Common myeloid progenitor, CD34-positive (primary cell): Measurements from ENCODE around the gene LINC00305.

Source experiments
- CTCF ChIA-PET: fragments of 350-600 bp; sonication (Branson Sonifier 250); formaldehyde crosslinking; loops from one replicate; lab custom pipeline; 2021; ENCODE audit warnings: antibody characterized with exemption; lab: Charles Lee
- POLR2A ChIA-PET: fragments of 350-600 bp; sonication (Branson Sonifier 250); formaldehyde crosslinking; loops from one replicate; lab custom pipeline; 2021; ENCODE audit warnings: antibody characterized with exemption; lab: Charles Lee
- DNase-seq, 3 donors: peaks; one replicate each; pipeline versions ENCODE4 v3.0.0 to v3.0.0-alpha.2; 2013
- H3K27ac ChIP-seq, 2 experiments: 1 replicate in 1 of 2; 2 replicates in 1 of 2; pipeline ENCODE4 v1.7.0; 2013; ENCODE audit warnings: inconsistent platforms in 2 of 2, low read length in 2 of 2, mild to moderate bottlenecking in 2 of 2, low read depth in 1 of 2, moderate library complexity in 1 of 2; ENCODE audit not compliant: severe bottlenecking in 2 of 2, insufficient read depth in 1 of 2, poor library complexity in 1 of 2
- H3K27me3 ChIP-seq, 5 experiments: replicated peaks in 2 of 5; 1 replicate in 3 of 5; 2 replicates in 2 of 5; pipeline versions ENCODE4 v1.6.1 to v1.7.0; 2013; ENCODE audit warnings: low read length in 4 of 5, mild to moderate bottlenecking in 2 of 5, moderate library complexity in 2 of 5, inconsistent platforms in 1 of 5; ENCODE audit not compliant: insufficient read depth in 5 of 5, control insufficient read depth in 4 of 5
- H3K36me3 ChIP-seq, 4 experiments: 1 replicate in 2 of 4; 2 replicates in 2 of 4; pipeline versions ENCODE4 v1.6.1 to v1.7.0; 2013; ENCODE audit warnings: low read length in 3 of 4, control low read depth in 1 of 4, mild to moderate bottlenecking in 1 of 4; ENCODE audit not compliant: control insufficient read depth in 4 of 4, insufficient read depth in 4 of 4
- H3K4me1 ChIP-seq, 4 experiments: 1 replicate in 3 of 4; 2 replicates in 1 of 4; pipeline versions ENCODE4 v1.6.1 to v1.7.1; 2013; ENCODE audit warnings: low read length in 3 of 4, mild to moderate bottlenecking in 3 of 4, control low read depth in 1 of 4, inconsistent platforms in 1 of 4, moderate library complexity in 1 of 4; ENCODE audit not compliant: control insufficient read depth in 4 of 4, insufficient read depth in 4 of 4; ENCODE audit errors: control extremely low read depth in 1 of 4
- H3K4me3 ChIP-seq, 7 experiments: 1 replicate in 4 of 7; 2 replicates in 3 of 7; pipeline versions ENCODE4 v1.5.1 to v1.7.0; 2013; ENCODE audit warnings: mild to moderate bottlenecking in 7 of 7, low read length in 6 of 7, moderate library complexity in 6 of 7, inconsistent platforms in 2 of 7, low read depth in 2 of 7, control low read depth in 1 of 7; ENCODE audit not compliant: insufficient read depth in 4 of 7, control insufficient read depth in 1 of 7; ENCODE audit errors: extremely low read depth in 1 of 7
- H3K9me3 ChIP-seq, 5 experiments: 1 replicate in 4 of 5; 2 replicates in 1 of 5; pipeline versions ENCODE4 v1.6.1 to v1.7.1; 2013; ENCODE audit warnings: low read length in 4 of 5, mild to moderate bottlenecking in 2 of 5, inconsistent platforms in 1 of 5, low read depth in 1 of 5, moderate library complexity in 1 of 5; ENCODE audit not compliant: control insufficient read depth in 4 of 5, insufficient read depth in 2 of 5; ENCODE audit errors: control extremely low read depth in 1 of 5
- WGBS: methylation state at CpG from one replicate; pipeline ENCODE4 v1.1.5; 2013; ENCODE audit not compliant: insufficient coverage; 5-methylcytosine and 5-hydroxymethylcytosine counted together

The LINC00305 gene

DNA sequence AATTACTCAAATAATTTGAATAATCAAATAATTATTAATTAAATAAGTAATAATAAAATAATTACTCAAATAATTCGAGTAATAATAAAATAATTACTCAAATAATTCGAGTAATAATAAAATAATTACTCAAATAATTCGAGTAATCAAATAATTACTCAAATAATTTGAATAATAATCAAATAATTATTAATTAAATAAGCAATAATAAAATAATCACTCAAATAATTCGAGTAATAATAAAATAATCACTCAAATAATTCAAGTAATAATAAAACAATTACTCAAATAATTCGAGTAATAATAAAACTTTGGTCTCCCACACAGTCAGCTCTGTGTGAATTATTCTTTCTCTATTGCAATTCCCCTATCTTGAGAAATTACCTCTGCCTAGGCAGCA, 30.0 kb upstream of the LINC00305 start:
- H3K9me3 ChIP-seq = no peaks in the 10 kb centered on the region
- WGBS = 100% methylated on average over 1 of the region's 5 CpGs
- no peak overlapping the region for H3K27ac ChIP-seq
- POLR2A ChIA-PET = no interaction called here
- no peaks in the 10 kb centered on the region for H3K36me3 ChIP-seq
- no peaks in the 10 kb centered on the region for H3K4me1 ChIP-seq
- no peaks in the 10 kb centered on the region for H3K27me3 ChIP-seq
- no peak overlapping the region for H3K4me3 ChIP-seq
- CTCF ChIA-PET = no interaction called here
- no peak for DNase-seq

DNA sequence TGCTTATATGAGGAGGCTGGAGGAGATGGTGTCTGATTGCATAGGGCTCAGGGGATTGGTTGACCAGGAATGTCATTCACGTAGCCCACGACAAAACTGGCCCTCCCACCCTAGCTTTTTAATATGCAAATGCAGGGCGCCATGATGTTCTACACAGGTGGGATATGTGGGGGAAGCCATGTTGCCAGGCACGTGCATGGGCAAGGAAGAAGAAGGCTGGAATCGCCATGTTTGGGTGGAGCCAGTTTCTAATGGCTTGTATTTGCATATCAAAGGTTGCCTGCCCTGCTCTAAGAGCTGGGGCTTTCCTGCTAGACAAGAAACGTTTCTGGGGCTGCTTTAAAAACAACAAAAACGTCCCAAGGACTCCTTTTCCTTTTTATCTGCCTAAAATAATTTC, 26.5 kb upstream of the LINC00305 start:
- H3K27me3 ChIP-seq = no peaks in the 10 kb centered on the region
- H3K36me3 ChIP-seq = no peaks in the 10 kb centered on the region
- ChIA-PET POLR2A (no interaction called here), CTCF (no interaction called here)
- H3K4me3 ChIP-seq = no peak overlapping the region
- no peak for DNase-seq
- H3K9me3 ChIP-seq = peaks cover 0 to 3% (median 0%) of the 10 kb centered on the region in 5 experiments
- no peaks in the 10 kb centered on the region for H3K4me1 ChIP-seq
- H3K27ac ChIP-seq = no peak overlapping the region
- 87% methylated on average over 3 of the region's 7 CpGs for WGBS

DNA sequence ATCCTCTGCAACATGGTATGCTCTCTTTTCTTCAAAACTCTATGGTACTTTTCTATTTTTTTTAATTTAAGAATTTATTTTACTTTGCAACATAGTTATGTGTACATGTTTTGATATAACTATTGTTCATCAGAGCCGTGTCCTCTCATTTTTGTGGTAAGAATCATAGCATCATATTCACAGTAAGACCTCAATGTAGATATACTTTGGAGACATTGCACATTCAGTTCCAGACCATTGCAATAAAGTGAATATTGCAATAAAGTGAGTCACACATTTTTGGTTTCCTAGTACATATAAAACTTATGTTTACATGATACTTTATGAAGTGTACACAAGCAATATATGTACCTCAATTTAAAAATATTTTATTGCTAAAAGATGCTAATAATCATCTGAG, 22.7 kb upstream of the LINC00305 start:
- Histone ChIP-seq H3K27me3 (no peaks in the 10 kb centered on the region), H3K27ac (no peak overlapping the region), H3K36me3 (no peaks in the 10 kb centered on the region), H3K9me3 (peaks cover 0 to 3% (median 0%) of the 10 kb centered on the region in 5 experiments), H3K4me3 (no peak overlapping the region), H3K4me1 (no peaks in the 10 kb centered on the region)
- ChIA-PET CTCF (no interaction called here), POLR2A (no interaction called here)
- DNase-seq = no peak
- WGBS = no CpG with 5 or more reads among the region's 1 CpG

- Histone ChIP-seq H3K27me3 (no peaks in the 10 kb centered on the region), H3K9me3 (peaks cover 0 to under 1% (median 0%) of the 10 kb centered on the region in 5 experiments), H3K36me3 (no peaks in the 10 kb centered on the region), H3K4me3 (no peak overlapping the region), H3K4me1 (no peaks in the 10 kb centered on the region), H3K27ac (no peak overlapping the region)
- DNase-seq = no peak
- CTCF ChIA-PET = no interaction called here
- POLR2A ChIA-PET = no interaction called here
These were observed 18.6 kb upstream of the LINC00305 start for GRCh38 chr18:64167408-64167925.

GRCh38 chr18:64165906-64166305, 17.0 kb upstream of the LINC00305 start:
- DNase-seq = no peak
- no CpG with 5 or more reads among the region's 2 CpGs for WGBS
- POLR2A ChIA-PET = no interaction called here
- Histone ChIP-seq H3K27ac (no peak overlapping the region), H3K27me3 (no peaks in the 10 kb centered on the region), H3K9me3 (no peaks in the 10 kb centered on the region), H3K4me3 (no peak overlapping the region), H3K36me3 (no peaks in the 10 kb centered on the region), H3K4me1 (no peaks in the 10 kb centered on the region)
- CTCF ChIA-PET = no interaction called here

DNA sequence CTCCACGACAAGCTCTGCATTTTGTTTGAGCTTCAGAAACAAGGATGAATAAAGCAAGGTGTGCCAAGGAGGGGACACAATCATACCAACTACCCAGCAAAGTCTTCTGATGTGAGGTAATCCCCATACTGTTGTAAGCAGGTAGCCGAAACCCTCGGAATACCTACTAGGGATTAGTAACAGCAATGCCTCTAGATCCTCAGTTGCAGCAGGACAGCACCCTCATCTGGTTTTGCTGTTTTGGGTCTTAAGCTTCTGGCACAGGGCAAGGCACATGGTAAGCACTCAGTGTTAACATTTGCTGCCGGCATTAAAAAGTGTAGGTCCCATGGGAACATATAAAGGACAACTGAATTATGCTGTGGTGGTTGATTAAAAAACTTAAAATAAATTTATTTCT, 16.0 kb upstream of the LINC00305 start:
- 100% methylated on average over 2 of the region's 4 CpGs for WGBS
- ChIA-PET CTCF (no interaction called here), POLR2A (no interaction called here)
- no peak overlapping the region for H3K27ac ChIP-seq
- no peaks in the 10 kb centered on the region for H3K36me3 ChIP-seq
- no peak for DNase-seq
- no peak overlapping the region for H3K4me3 ChIP-seq
- no peaks in the 10 kb centered on the region for H3K4me1 ChIP-seq
- no peaks in the 10 kb centered on the region for H3K27me3 ChIP-seq
- no peaks in the 10 kb centered on the region for H3K9me3 ChIP-seq

- H3K27ac ChIP-seq = no peak overlapping the region
- POLR2A ChIA-PET = no interaction called here
- CTCF ChIA-PET = no interaction called here
- DNase-seq = no peak
- WGBS = 95% methylated on average over 5 of the region's 11 CpGs
- no peaks in the 10 kb centered on the region for H3K4me1 ChIP-seq
- H3K4me3 ChIP-seq = no peak overlapping the region
- H3K27me3 ChIP-seq = no peaks in the 10 kb centered on the region
- H3K36me3 ChIP-seq = no peaks in the 10 kb centered on the region
- H3K9me3 ChIP-seq = no peaks in the 10 kb centered on the region
These were observed 1.1 kb upstream of the LINC00305 start for GRCh38 chr18:64149916-64150438.
